Activated T-cell treated with anti-CD3 and anti-CD28 coated beads, Interleukin-2, amount 50 U/mL, for 72 hours (primary cell): ENCODE results near the gene CSNK1G1. TPM values are rescaled to one million over a fixed set of nuclear protein-coding genes. Genes with fewer than 3 reads are reported as not detected.

Experiments
- ATAC-seq, 2 donors: fragments of 150-1000 bp; cut with Tn5 transposase; replicated peaks in 1 of 2; 2 replicates each; pipeline ENCODE4 v1.10.0; 2021; ENCODE audit warnings: moderate library complexity in 2 of 2, mild to moderate bottlenecking in 1 of 2
- DNase-seq, 2 donors: peaks; one replicate each; pipeline ENCODE4 v3.0.0; 2021 to 2022; ENCODE audit warnings: mixed read lengths in 1 of 2
- H3K27ac Mint-ChIP-seq: one replicate; pipeline ENCODE4 v1.8.0; 2022; ENCODE audit warnings: mild to moderate bottlenecking, moderate library complexity, mixed read lengths
- H3K27me3 Mint-ChIP-seq: one replicate; pipeline ENCODE4 v1.8.0; 2022; ENCODE audit warnings: low read depth, mixed read lengths
- H3K36me3 Mint-ChIP-seq, 2 donors: one replicate each; pipeline ENCODE4 v1.8.0; 2022; ENCODE audit warnings: mixed read lengths in 2 of 2, mild to moderate bottlenecking in 1 of 2; ENCODE audit not compliant: insufficient read depth in 2 of 2
- H3K4me1 Mint-ChIP-seq: one replicate; pipeline ENCODE4 v1.8.0; 2022; ENCODE audit warnings: low read depth, mixed read lengths
- H3K4me3 Mint-ChIP-seq, 2 donors: one replicate each; pipeline ENCODE4 v1.8.0; 2022; ENCODE audit warnings: mild to moderate bottlenecking in 2 of 2, mixed read lengths in 2 of 2, moderate library complexity in 2 of 2
- H3K9me3 Mint-ChIP-seq, 2 donors: one replicate each; pipeline ENCODE4 v1.8.0; 2022; ENCODE audit warnings: mixed read lengths in 2 of 2
- total RNA-seq, 2 donors: library from RNA; stranded (reverse); gene quantifications; one replicate each; pipeline ENCODE4 v1.2.3, GENCODE V29; 2022

Gene CSNK1G1
- total RNA-seq, 2 donors from 2014 or later = 29.4 to 31.3 TPM

- Mint-ChIP-seq H3K9me3 (no peaks in the 10 kb centered on the region), H3K4me1 (peaks cover 16% of the 10 kb centered on the region), H3K36me3 (peaks cover 2 to 10% of the 10 kb centered on the region in 2 donors), H3K27me3 (no peaks in the 10 kb centered on the region), H3K27ac (peak overlapping the region; percentile 98), H3K4me3 (peak overlapping the region; percentile 0 to 84)
- DNase-seq (no peak), ATAC-seq (peak; percentile 33 to 48)
These were observed 168.4 kb downstream of the CSNK1G1 start for GRCh38 chr15:64187396-64188191.

GRCh38 chr15:64185146-64185911 is 170.6 kb downstream of the CSNK1G1 start:
- H3K27me3 Mint-ChIP-seq = no peaks in the 10 kb centered on the region
- ATAC-seq = no peak
- no peaks in the 10 kb centered on the region for H3K9me3 Mint-ChIP-seq
- peaks cover 16% of the 10 kb centered on the region for H3K4me1 Mint-ChIP-seq
- H3K36me3 Mint-ChIP-seq = peaks cover 2 to 10% of the 10 kb centered on the region in 2 donors
- no peak for DNase-seq
- no peak overlapping the region for H3K27ac Mint-ChIP-seq
- no peak overlapping the region for H3K4me3 Mint-ChIP-seq

- peaks cover 2 to 8% of the 10 kb centered on the region in 2 donors for H3K36me3 Mint-ChIP-seq
- H3K9me3 Mint-ChIP-seq = no peaks in the 10 kb centered on the region
- no peaks in the 10 kb centered on the region for H3K27me3 Mint-ChIP-seq
- H3K4me1 Mint-ChIP-seq = peaks cover 7% of the 10 kb centered on the region
- ATAC-seq = no peak
- no peak overlapping the region for H3K27ac Mint-ChIP-seq
- no peak overlapping the region for H3K4me3 Mint-ChIP-seq
- DNase-seq = no peak
These were observed 173.1 kb downstream of the CSNK1G1 start for GRCh38 chr15:64182859-64183370.

- H3K4me1 Mint-ChIP-seq = no peaks in the 10 kb centered on the region
- peaks cover 2 to 5% of the 10 kb centered on the region in 2 donors for H3K36me3 Mint-ChIP-seq
- no peaks in the 10 kb centered on the region for H3K27me3 Mint-ChIP-seq
- H3K4me3 Mint-ChIP-seq = no peak overlapping the region
- DNase-seq (no peak), ATAC-seq (no peak)
- no peaks in the 10 kb centered on the region for H3K9me3 Mint-ChIP-seq
- no peak overlapping the region for H3K27ac Mint-ChIP-seq
These were observed 175.6 kb downstream of the CSNK1G1 start for GRCh38 chr15:64180235-64180824.

GRCh38 chr15:64166102-64166890 is 189.7 kb downstream of the CSNK1G1 start:
- Mint-ChIP-seq H3K4me1 (peaks cover 43% of the 10 kb centered on the region), H3K27ac (peak overlapping the region; percentile 85), H3K36me3 (peaks cover 4 to 8% of the 10 kb centered on the region in 2 donors), H3K27me3 (no peaks in the 10 kb centered on the region), H3K9me3 (no peaks in the 10 kb centered on the region), H3K4me3 (peak overlapping the region in 1 of 2 donors; percentile 30)
- DNase-seq (no peak), ATAC-seq (no peak)

- Mint-ChIP-seq H3K9me3 (no peaks in the 10 kb centered on the region), H3K27ac (peak overlapping the region; percentile 94), H3K36me3 (peaks cover 10 to 14% of the 10 kb centered on the region in 2 donors), H3K4me3 (peak overlapping the region; percentile 47 to 92), H3K4me1 (peaks cover 52% of the 10 kb centered on the region), H3K27me3 (no peaks in the 10 kb centered on the region)
- no peak for DNase-seq
- ATAC-seq = no peak
These were observed 191.5 kb downstream of the CSNK1G1 start for GRCh38 chr15:64164436-64164835.

GRCh38 chr15:64163659-64164362 is 192.2 kb downstream of the CSNK1G1 start:
- no peaks in the 10 kb centered on the region for H3K27me3 Mint-ChIP-seq
- DNase-seq = no peak
- H3K36me3 Mint-ChIP-seq = peaks cover 12 to 17% of the 10 kb centered on the region in 2 donors
- peak in 1 of 2 donors; percentile 0 for ATAC-seq
- H3K27ac Mint-ChIP-seq = peak overlapping the region; percentile 94
- H3K9me3 Mint-ChIP-seq = no peaks in the 10 kb centered on the region
- peaks cover 59% of the 10 kb centered on the region for H3K4me1 Mint-ChIP-seq
- peak overlapping the region; percentile 82 to 92 for H3K4me3 Mint-ChIP-seq

- ATAC-seq = peak; percentile 93 to 94
These were observed 192.9 kb downstream of the CSNK1G1 start, which contains the start of gene PPIB for GRCh38 chr15:64162869-64163658. PPIB (minus strand) TSS chr15:64163022; CDS start chr15:64162986, 36 bp downstream.

GRCh38 chr15:64162478-64162868 is 193.5 kb downstream of the CSNK1G1 start:
- peaks cover 70% of the 10 kb centered on the region for H3K4me1 Mint-ChIP-seq
- no peak for DNase-seq
- H3K4me3 Mint-ChIP-seq = peak overlapping the region; percentile 88 to 97
- H3K36me3 Mint-ChIP-seq = peaks cover 18 to 25% of the 10 kb centered on the region in 2 donors
- no peaks in the 10 kb centered on the region for H3K9me3 Mint-ChIP-seq
- H3K27ac Mint-ChIP-seq = peak overlapping the region; percentile 92
- ATAC-seq = peak; percentile 24 to 25
- H3K27me3 Mint-ChIP-seq = no peaks in the 10 kb centered on the region

More at GRCh38 chr15:64162869-64163658, 192.9 kb downstream of the CSNK1G1 start, which contains the start of gene PPIB:
- peak within 1 kb of the TSS; percentile 94 for H3K27ac Mint-ChIP-seq
- peaks cover 66% of the 10 kb centered on the region for H3K4me1 Mint-ChIP-seq
- no peaks in the 10 kb centered on the region for H3K27me3 Mint-ChIP-seq
- DNase-seq = peak; percentile 98 to 99
- peak within 1 kb of the TSS; percentile 88 to 97 for H3K4me3 Mint-ChIP-seq
- H3K36me3 Mint-ChIP-seq = peaks cover 16 to 22% of the 10 kb centered on the region in 2 donors
- H3K9me3 Mint-ChIP-seq = no peaks in the 10 kb centered on the region

GRCh38 chr15:64161688-64162477 is 194.1 kb downstream of the CSNK1G1 start:
- peaks cover 18 to 25% of the 10 kb centered on the region in 2 donors for H3K36me3 Mint-ChIP-seq
- no peak for DNase-seq
- H3K4me3 Mint-ChIP-seq = peak overlapping the region; percentile 88 to 97
- H3K27ac Mint-ChIP-seq = peak overlapping the region; percentile 92
- no peaks in the 10 kb centered on the region for H3K27me3 Mint-ChIP-seq
- H3K4me1 Mint-ChIP-seq = peaks cover 65% of the 10 kb centered on the region
- no peak for ATAC-seq
- H3K9me3 Mint-ChIP-seq = no peaks in the 10 kb centered on the region
